Measurements from ENCODE around the gene IL10RA. TPM values are rescaled to one million over a fixed set of nuclear protein-coding genes. Genes with fewer than 3 reads are reported as not detected.
A peak's percentile ranks its signal among the peaks of the same experiment; 100 is the strongest.
"Not testable (repeated sequence)": the region's sequence is repeated elsewhere in the genome, so short reads cannot be mapped to it uniquely, and the experiment has no call there.

The IL10RA gene
- total and polyA plus RNA-seq, 9 donors: 2.9 to 7.8 (median 4.3) TPM

- 68% methylated on average over 4 of the region's 4 CpGs for WGBS (ENCODE audit: insufficient coverage)
Measured at GRCh38 chr11:118006153-118006534, 19.9 kb downstream of the IL10RA start.

GRCh38 chr11:118007040-118007439 lies 20.8 kb downstream of the IL10RA start:
- DNase-seq: no peak
- H3K4me1 ChIP-seq (ENCODE audit: control insufficient read depth, insufficient read depth, low read length): peaks cover 31% of the 10 kb centered on the region
- WGBS (ENCODE audit: insufficient coverage): no CpG with 5 or more reads among the region's 5 CpGs
- H3K27me3 ChIP-seq (ENCODE audit: control insufficient read depth, insufficient read depth, low read length): no peaks in the 10 kb centered on the region
- no peak overlapping the region for H3K27ac ChIP-seq (ENCODE audit: low read length)
- no peaks in the 10 kb centered on the region for H3K9me3 ChIP-seq (replicated peaks; ENCODE audit: control insufficient read depth, low read depth, low read length)
- H3K4me3 ChIP-seq (ENCODE audit: low read length): no peak overlapping the region
- no peaks in the 10 kb centered on the region for H3K36me3 ChIP-seq (ENCODE audit: control insufficient read depth, insufficient read depth, low read length)

More at GRCh38 chr11:118006153-118006534, 19.9 kb downstream of the IL10RA start:
- H3K4me1 ChIP-seq (ENCODE audit: control insufficient read depth, insufficient read depth, low read length): peaks cover 31% of the 10 kb centered on the region
- H3K36me3 ChIP-seq (ENCODE audit: control insufficient read depth, insufficient read depth, low read length): no peaks in the 10 kb centered on the region
- no peak overlapping the region for H3K27ac ChIP-seq (ENCODE audit: low read length)
- H3K4me3 ChIP-seq (ENCODE audit: low read length): no peak overlapping the region
- H3K27me3 ChIP-seq (ENCODE audit: control insufficient read depth, insufficient read depth, low read length): no peaks in the 10 kb centered on the region
- DNase-seq: peak; percentile 70
- H3K9me3 ChIP-seq (replicated peaks; ENCODE audit: control insufficient read depth, low read depth, low read length): no peaks in the 10 kb centered on the region

GRCh38 chr11:118007563-118008270 lies 21.5 kb downstream of the IL10RA start:
- H3K4me3 ChIP-seq (ENCODE audit: low read length); H3K9me3 ChIP-seq (replicated peaks; ENCODE audit: control insufficient read depth, low read depth, low read length); H3K27me3 ChIP-seq (ENCODE audit: control insufficient read depth, insufficient read depth, low read length); H3K36me3 ChIP-seq (ENCODE audit: control insufficient read depth, insufficient read depth, low read length): not testable (repeated sequence)
- DNase-seq: peak; percentile 41
- WGBS (ENCODE audit: insufficient coverage): 55% methylated on average over 4 of the region's 11 CpGs
- peaks cover 26% of the 10 kb centered on the region for H3K4me1 ChIP-seq (ENCODE audit: control insufficient read depth, insufficient read depth, low read length)
- peak overlapping the region; percentile 51 for H3K27ac ChIP-seq (ENCODE audit: low read length)

- WGBS (ENCODE audit: insufficient coverage): 83% methylated on average over 2 of the region's 4 CpGs
- no peak for DNase-seq
- H3K4me3 ChIP-seq (ENCODE audit: low read length): no peak overlapping the region
- H3K36me3 ChIP-seq (ENCODE audit: control insufficient read depth, insufficient read depth, low read length): no peaks in the 10 kb centered on the region
- H3K4me1 ChIP-seq (ENCODE audit: control insufficient read depth, insufficient read depth, low read length): peaks cover 28% of the 10 kb centered on the region
- H3K27ac ChIP-seq (ENCODE audit: low read length): peak overlapping the region; percentile 29
- H3K27me3 ChIP-seq (ENCODE audit: control insufficient read depth, insufficient read depth, low read length): no peaks in the 10 kb centered on the region
- no peaks in the 10 kb centered on the region for H3K9me3 ChIP-seq (replicated peaks; ENCODE audit: control insufficient read depth, low read depth, low read length)
Measured at GRCh38 chr11:118008271-118008911, 22.2 kb downstream of the IL10RA start.

GRCh38 chr11:118009864-118010737 lies 23.9 kb downstream of the IL10RA start:
- 65% methylated on average over 4 of the region's 9 CpGs for WGBS (ENCODE audit: insufficient coverage)
- H3K4me1 ChIP-seq (ENCODE audit: control insufficient read depth, insufficient read depth, low read length): peaks cover 28% of the 10 kb centered on the region

GRCh38 chr11:118010738-118011461 lies 24.7 kb downstream of the IL10RA start:
- no peak overlapping the region for H3K4me3 ChIP-seq (ENCODE audit: low read length)
- H3K4me1 ChIP-seq (ENCODE audit: control insufficient read depth, insufficient read depth, low read length): peaks cover 28% of the 10 kb centered on the region
- WGBS (ENCODE audit: insufficient coverage): 63% methylated on average over 14 of the region's 21 CpGs
- no peaks in the 10 kb centered on the region for H3K9me3 ChIP-seq (replicated peaks; ENCODE audit: control insufficient read depth, low read depth, low read length)
- peak overlapping the region; percentile 64 for H3K27ac ChIP-seq (ENCODE audit: low read length)
- H3K36me3 ChIP-seq (ENCODE audit: control insufficient read depth, insufficient read depth, low read length): no peaks in the 10 kb centered on the region
- peak; percentile 82 for DNase-seq
- H3K27me3 ChIP-seq (ENCODE audit: control insufficient read depth, insufficient read depth, low read length): no peaks in the 10 kb centered on the region

More at GRCh38 chr11:118009864-118010737, 23.9 kb downstream of the IL10RA start:
- peak overlapping the region; percentile 64 for H3K27ac ChIP-seq (ENCODE audit: low read length)
- DNase-seq: no peak
- H3K4me3 ChIP-seq (ENCODE audit: low read length): no peak overlapping the region
- no peaks in the 10 kb centered on the region for H3K36me3 ChIP-seq (ENCODE audit: control insufficient read depth, insufficient read depth, low read length)
- no peaks in the 10 kb centered on the region for H3K9me3 ChIP-seq (replicated peaks; ENCODE audit: control insufficient read depth, low read depth, low read length)
- no peaks in the 10 kb centered on the region for H3K27me3 ChIP-seq (ENCODE audit: control insufficient read depth, insufficient read depth, low read length)

- H3K27ac ChIP-seq (ENCODE audit: low read length): peak overlapping the region; percentile 32
- peak; percentile 32 for DNase-seq
- H3K4me3 ChIP-seq (ENCODE audit: low read length): no peak overlapping the region
- peaks cover 28% of the 10 kb centered on the region for H3K4me1 ChIP-seq (ENCODE audit: control insufficient read depth, insufficient read depth, low read length)
- WGBS (ENCODE audit: insufficient coverage): 70% methylated on average over 4 of the region's 7 CpGs
- H3K36me3 ChIP-seq (ENCODE audit: control insufficient read depth, insufficient read depth, low read length): no peaks in the 10 kb centered on the region
- peaks cover 2% of the 10 kb centered on the region for H3K27me3 ChIP-seq (ENCODE audit: control insufficient read depth, insufficient read depth, low read length)
- H3K9me3 ChIP-seq (replicated peaks; ENCODE audit: control insufficient read depth, low read depth, low read length): no peaks in the 10 kb centered on the region
Measured at GRCh38 chr11:118012083-118012669, 26.0 kb downstream of the IL10RA start.

- no peak overlapping the region for H3K27ac ChIP-seq (ENCODE audit: low read length)
- no peak for DNase-seq
- peaks cover 2% of the 10 kb centered on the region for H3K27me3 ChIP-seq (ENCODE audit: control insufficient read depth, insufficient read depth, low read length)
- peaks cover 18% of the 10 kb centered on the region for H3K4me1 ChIP-seq (ENCODE audit: control insufficient read depth, insufficient read depth, low read length)
- WGBS (ENCODE audit: insufficient coverage): 92% methylated on average over 2 of the region's 3 CpGs
- H3K36me3 ChIP-seq (ENCODE audit: control insufficient read depth, insufficient read depth, low read length): no peaks in the 10 kb centered on the region
- no peak overlapping the region for H3K4me3 ChIP-seq (ENCODE audit: low read length)
- no peaks in the 10 kb centered on the region for H3K9me3 ChIP-seq (replicated peaks; ENCODE audit: control insufficient read depth, low read depth, low read length)
Measured at GRCh38 chr11:118014022-118014421, 27.8 kb downstream of the IL10RA start.

- Histone ChIP-seq H3K27ac (ENCODE audit: low read length) (no peak overlapping the region), H3K27me3 (ENCODE audit: control insufficient read depth, insufficient read depth, low read length) (peaks cover 2% of the 10 kb centered on the region), H3K4me3 (ENCODE audit: low read length) (no peak overlapping the region), H3K4me1 (ENCODE audit: control insufficient read depth, insufficient read depth, low read length) (peaks cover 14% of the 10 kb centered on the region), H3K36me3 (ENCODE audit: control insufficient read depth, insufficient read depth, low read length) (no peaks in the 10 kb centered on the region), H3K9me3 (replicated peaks; ENCODE audit: control insufficient read depth, low read depth, low read length) (no peaks in the 10 kb centered on the region)
- WGBS (ENCODE audit: insufficient coverage): 78% methylated on average over 6 of the region's 11 CpGs
- no peak for DNase-seq
Measured at GRCh38 chr11:118015385-118015841, 29.2 kb downstream of the IL10RA start.
